ENCODE data around the gene GRIN3B.

DNA sequence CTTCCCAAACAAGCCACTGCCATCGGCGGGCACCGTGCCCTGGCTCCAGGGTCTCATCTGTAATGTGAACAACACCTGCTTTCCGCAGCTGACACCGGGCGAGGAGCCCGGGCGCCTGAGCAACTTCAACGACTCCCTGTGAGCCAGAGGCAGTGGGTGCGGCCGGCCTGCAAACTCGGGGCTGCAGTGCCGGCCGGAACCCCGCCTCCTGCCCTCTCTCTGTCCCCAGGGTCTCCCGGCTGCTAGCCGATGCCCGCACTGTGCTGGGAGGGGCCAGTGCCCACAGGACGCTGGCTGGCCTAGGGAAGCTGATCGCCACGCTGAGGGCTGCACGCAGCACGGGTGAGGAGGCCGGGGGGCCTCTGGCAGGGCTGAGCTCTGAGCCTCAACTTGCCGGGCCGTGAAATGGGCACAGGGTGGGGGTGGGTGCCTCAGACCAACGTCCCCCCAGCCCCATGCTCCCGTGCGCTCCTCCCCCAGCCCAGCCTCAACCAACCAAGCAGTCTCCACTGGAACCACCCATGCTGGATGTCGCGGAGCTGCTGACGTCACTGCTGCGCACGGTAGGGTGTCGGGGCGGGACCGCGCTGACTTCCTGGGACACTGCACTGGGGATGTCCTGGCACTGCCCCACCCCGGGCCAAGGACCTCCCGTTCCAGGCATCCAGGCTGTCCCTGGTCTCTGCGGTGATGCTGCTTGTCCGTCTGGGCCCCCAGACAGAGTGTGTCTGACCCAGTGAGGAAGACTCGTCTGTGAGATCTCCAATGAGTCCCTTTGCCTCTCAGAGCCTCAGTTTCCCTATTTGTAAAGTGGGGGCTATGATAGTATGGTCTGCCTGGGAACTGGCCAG lies 41.8 kb downstream of the GRIN3B start:
- TF ChIP-seq EZH2 (IDR thresholded peaks at IDR 0.05; ENCODE audit: insufficient read depth, poor library complexity, severe bottlenecking) (no peak), EZH2phosphoT487 (IDR thresholded peaks at IDR 0.05; ENCODE audit: insufficient read depth, low read depth) (no peak)
